Lung (tissue), 12 donors: ENCODE results near the gene DUSP10. TPM values are rescaled to one million over a fixed set of nuclear protein-coding genes. Genes with fewer than 3 reads are reported as not detected.

ENCODE experiments used
- ATAC-seq: fragments of 200-7000 bp; cut with Tn5 transposase; one replicate; pipeline ENCODE4 v1.9.1; 2020; ENCODE audit warnings: moderate number of reproducible peaks; ENCODE audit not compliant: insufficient read depth, low FRiP score
- DNase-seq, 3 donors: peaks; one replicate each; pipeline ENCODE4 v3.0.0-alpha.2; 2013 to 2017
- H3K27ac ChIP-seq, 2 donors: one replicate each; pipeline ENCODE4 v1.5.1; 2013; ENCODE audit warnings: mild to moderate bottlenecking in 2 of 2, moderate library complexity in 2 of 2, control low read depth in 1 of 2, inconsistent platforms in 1 of 2, low read depth in 1 of 2, low read length in 1 of 2
- H3K27me3 ChIP-seq, 3 donors: one replicate each; pipeline ENCODE4 v1.5.1; 2013; ENCODE audit warnings: low read length in 2 of 3; ENCODE audit not compliant: control insufficient read depth in 3 of 3, insufficient read depth in 3 of 3
- H3K36me3 ChIP-seq, 4 donors: one replicate each; pipeline ENCODE4 v1.5.1; 2013; ENCODE audit warnings: low read length in 4 of 4, mild to moderate bottlenecking in 1 of 4, moderate library complexity in 1 of 4; ENCODE audit not compliant: control insufficient read depth in 4 of 4, insufficient read depth in 4 of 4
- H3K4me1 ChIP-seq, 5 donors: one replicate each; pipeline ENCODE4 v1.5.1; 2013; ENCODE audit warnings: low read length in 5 of 5, mild to moderate bottlenecking in 2 of 5, moderate library complexity in 1 of 5; ENCODE audit not compliant: control insufficient read depth in 5 of 5, insufficient read depth in 5 of 5
- H3K4me3 ChIP-seq: one replicate; pipeline ENCODE4 v1.5.1; 2013; ENCODE audit warnings: mild to moderate bottlenecking, control low read depth, moderate library complexity
- H3K9ac ChIP-seq, 2 donors: one replicate each; pipeline ENCODE4 v1.5.1; 2013; ENCODE audit warnings: low read length in 2 of 2, control low read depth in 1 of 2; ENCODE audit not compliant: insufficient read depth in 1 of 2
- H3K9me3 ChIP-seq, 4 donors: one replicate each; pipeline ENCODE4 v1.5.1; 2013; ENCODE audit warnings: low read length in 3 of 4, mild to moderate bottlenecking in 1 of 4, moderate library complexity in 1 of 4; ENCODE audit not compliant: control insufficient read depth in 4 of 4, insufficient read depth in 3 of 4
- CTCF ChIP-seq: IDR thresholded peaks from 2 replicates; pipeline ENCODE4 v1.5.1; 2012; ENCODE audit warnings: mild to moderate bottlenecking; ENCODE audit errors: control extremely low read depth, extremely low read depth
- WGBS, 2 donors: extraction: QIAGEN DNeasy Blood & Tissue Kit; methylation state at CpG; one replicate each; pipeline ENCODE4 v1.1.7; 2013; 5-methylcytosine and 5-hydroxymethylcytosine counted together
- polyA plus RNA-seq, 2 donors: library from polyadenylated mRNA; stranded (reverse); fragments of 200-250 nt; gene quantifications; one replicate each; pipeline ENCODE4 v1.2.1, GENCODE V29; 2013
- total RNA-seq, 2 donors: library from RNA; depleted of rRNA in 1 of 2; stranded (reverse); fragments of >200 nt in 1 of 2; gene quantifications; one replicate each; pipeline ENCODE4 v1.2.1, GENCODE V29; 2014 to 2021
- donor health status: control.
- donor health status: control.
- donor health status: Bipolar disorder and iron deficiency.
- donor health status: healthy.
- donor health status: DM: yes; HTN: yes; CAD: no.

Gene DUSP10
- total and polyA plus RNA-seq, 4 donors: 5.3 to 17.2 (median 11.5) TPM

DNA sequence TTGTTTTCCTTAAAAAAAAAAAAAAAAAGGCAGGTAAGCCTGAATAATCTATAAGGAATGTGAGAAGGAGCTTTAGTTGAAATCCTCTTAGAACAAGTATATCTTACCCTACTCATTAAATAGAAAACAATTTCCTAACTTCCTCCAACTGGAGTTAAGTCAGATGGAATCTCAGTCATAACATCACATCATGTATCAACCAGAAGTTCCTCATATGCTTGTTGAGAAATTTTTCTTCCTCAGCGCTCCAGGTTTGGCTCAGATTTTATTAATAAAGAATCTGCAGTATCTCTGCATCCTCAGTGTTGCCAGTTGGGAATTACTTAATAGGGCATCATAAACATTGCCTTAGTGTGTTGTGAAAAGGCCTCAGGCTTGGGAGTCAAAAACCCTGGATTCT lies 37.6 kb downstream of the DUSP10 start:
- Histone ChIP-seq H3K27me3 (no peaks in the 10 kb centered on the region), H3K9ac (no peak overlapping the region), H3K4me3 (no peak overlapping the region), H3K27ac (no peak overlapping the region), H3K9me3 (no peaks in the 10 kb centered on the region), H3K4me1 (peaks cover 0 to 5% (median 5%) of the 10 kb centered on the region in 5 donors), H3K36me3 (peaks cover 6 to 11% (median 8%) of the 10 kb centered on the region in 4 donors)
- DNase-seq (peak in 1 of 3 donors; percentile 34), ATAC-seq (no peak)
- WGBS, 2 donors: 31 to 67% methylated on average over 1 of the region's 1 CpG
- no peak for TF ChIP-seq CTCF

DNA sequence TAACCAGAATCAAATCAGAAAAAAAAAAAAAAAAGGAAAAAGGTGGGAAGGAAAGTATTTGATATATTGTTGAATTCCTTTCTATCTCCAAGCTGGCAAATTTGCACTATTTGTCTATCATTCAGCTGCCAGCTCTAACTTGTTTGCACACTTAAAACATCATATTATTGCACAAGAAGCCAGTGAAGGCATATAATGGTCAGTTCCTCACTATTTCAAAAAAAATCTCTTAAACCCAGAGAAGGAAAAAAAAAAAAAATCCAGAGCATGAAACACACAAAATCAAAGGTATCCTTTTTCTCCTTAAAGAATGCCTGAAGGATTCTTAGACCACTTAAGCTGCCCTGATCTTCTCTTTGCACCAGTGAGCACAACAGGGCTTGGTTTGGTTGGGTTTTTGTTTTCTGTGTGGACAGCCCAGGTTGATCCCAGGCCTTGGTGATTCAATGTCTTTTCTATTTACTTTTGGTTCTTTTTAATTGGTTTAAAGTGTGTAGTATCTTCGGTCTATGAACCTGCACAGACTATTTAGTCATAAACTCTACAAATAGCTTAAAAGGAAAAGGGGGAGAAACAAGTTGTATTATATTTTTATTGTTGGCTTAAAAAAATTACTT lies 40.2 kb downstream of the DUSP10 start:
- ATAC-seq (no peak), DNase-seq (no peak)
- Histone ChIP-seq H3K9ac (no peak overlapping the region), H3K27ac (no peak overlapping the region), H3K36me3 (peaks cover 6 to 11% (median 8%) of the 10 kb centered on the region in 4 donors), H3K4me1 (peaks cover 0 to 2% (median 0%) of the 10 kb centered on the region in 5 donors), H3K9me3 (no peaks in the 10 kb centered on the region), H3K27me3 (no peaks in the 10 kb centered on the region), H3K4me3 (no peak overlapping the region)
- WGBS, 2 donors: 79 to 82% methylated on average over 1 of the region's 1 CpG
- TF ChIP-seq CTCF: no peak

GRCh38 chr1:221700948-221701347 lies 40.9 kb downstream of the DUSP10 start:
- WGBS, 2 donors: 76 to 78% methylated on average over 2 of the region's 2 CpGs
- Histone ChIP-seq H3K4me1 (no peaks in the 10 kb centered on the region), H3K9ac (no peak overlapping the region), H3K9me3 (no peaks in the 10 kb centered on the region), H3K27ac (no peak overlapping the region), H3K4me3 (no peak overlapping the region), H3K36me3 (peaks cover 6 to 8% (median 6%) of the 10 kb centered on the region in 4 donors), H3K27me3 (no peaks in the 10 kb centered on the region)
- DNase-seq: no peak
- TF ChIP-seq CTCF: no peak
- ATAC-seq: no peak

DNA sequence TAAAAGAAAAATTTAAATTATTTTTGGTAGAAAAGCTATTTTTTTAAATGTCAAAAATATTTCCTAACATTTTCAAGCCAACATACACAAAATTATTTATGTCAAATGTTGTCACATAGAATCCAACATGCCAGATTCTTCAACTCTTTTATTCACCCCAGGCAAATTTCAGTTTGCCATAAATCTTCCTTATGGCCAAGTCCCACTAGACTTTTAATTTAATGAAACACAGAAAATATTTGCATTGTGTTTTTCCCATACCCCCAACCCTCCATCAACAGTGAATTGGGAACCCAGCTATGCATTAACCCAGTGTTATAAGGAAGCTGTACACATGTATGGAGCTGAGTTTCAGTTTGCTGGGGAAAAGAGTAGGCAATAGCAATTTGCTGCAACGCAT lies 41.4 kb downstream of the DUSP10 start:
- Histone ChIP-seq H3K9ac (no peak overlapping the region), H3K4me1 (no peaks in the 10 kb centered on the region), H3K27ac (no peak overlapping the region), H3K9me3 (no peaks in the 10 kb centered on the region), H3K27me3 (no peaks in the 10 kb centered on the region), H3K4me3 (no peak overlapping the region), H3K36me3 (peaks cover 2 to 5% (median 3%) of the 10 kb centered on the region in 4 donors)
- ATAC-seq (no peak), DNase-seq (no peak)
- 91 to 100% methylated on average over 1 of the region's 1 CpG for WGBS, 2 donors
- no peak for TF ChIP-seq CTCF
